GM12878 (cell line): ENCODE data around the gene CKB. TPM values are rescaled to one million over a fixed set of nuclear protein-coding genes. Genes with fewer than 3 reads are reported as not detected.

Source experiments
- ATAC-seq: fragments of 200-7000 bp; cut with Tn5 transposase; 3 replicates; pipeline ENCODE4 v1.9.1; 2020; ENCODE audit warnings: mild to moderate bottlenecking, moderate library complexity
- BruUV-seq: library from RNA; stranded (reverse); fragments of 400-500 nt; replicated peaks from 2 replicates; lab custom pipeline; 2021; lab: Mats Ljungman, UMichigan
- CTCF ChIA-PET: fragments of 300-600 bp; sonication (Branson Sonifier 250); formaldehyde crosslinking; extraction: SDS; loops from one replicate; lab custom pipeline; 2021; ENCODE audit warnings: inconsistent platforms; lab: Yijun Ruan, JAX
- POLR2A ChIA-PET: fragments of 350-600 bp; formaldehyde crosslinking; extraction: SDS; loops from one replicate; lab custom pipeline; 2021; ENCODE audit warnings: inconsistent platforms; lab: Charles Lee
- RAD21 ChIA-PET: fragments of 300-600 bp; sonication (Branson Sonifier 250); formaldehyde crosslinking; loops from one replicate; lab custom pipeline; 2023; ENCODE audit warnings: antibody characterized with exemption; ENCODE audit not compliant: unreplicated experiment; lab: Charles Lee
- SMC1A ChIA-PET: fragments of 300-600 bp; sonication (Branson Sonifier 250); formaldehyde crosslinking; loops from one replicate; lab custom pipeline; 2023; ENCODE audit not compliant: unreplicated experiment, uncharacterized antibody; lab: Charles Lee
- DNase-seq: peaks from one replicate; pipeline ENCODE4 v3.0.0-alpha.2; 2011; ENCODE audit warnings: low read depth, low spot score
- FAIRE-seq: peaks from 3 replicates; lab custom pipeline; 2011; peaks lifted over from hg19 to GRCh38; lab: Jason Lieb, UNC
- H2AFZ ChIP-seq: 2 replicates; pipeline ENCODE4 v1.6.0; 2011; ENCODE audit warnings: low read depth, low read length, control low read depth; ENCODE audit not compliant: control insufficient read depth
- H3K27ac ChIP-seq: 2 replicates; pipeline ENCODE4 v1.5.1; 2011; ENCODE audit warnings: control low read depth; ENCODE audit not compliant: control insufficient read depth, insufficient read depth
- H3K27me3 ChIP-seq, 2 experiments: replicated peaks in 1 of 2; 2 replicates each; pipeline versions ENCODE4 v1.6.0 to v1.6.1; 2011; ENCODE audit warnings: low read length in 1 of 2; ENCODE audit not compliant: control insufficient read depth in 2 of 2, insufficient read depth in 2 of 2
- H3K36me3 ChIP-seq, 2 experiments: 2 replicates each; pipeline ENCODE4 v1.5.1; 2011; ENCODE audit warnings: low read length in 1 of 2; ENCODE audit not compliant: control insufficient read depth in 2 of 2, insufficient read depth in 2 of 2
- H3K4me1 ChIP-seq: 2 replicates; pipeline ENCODE4 v1.6.1; 2011; ENCODE audit warnings: mild to moderate bottlenecking, low read length, moderate library complexity, mixed read lengths; ENCODE audit not compliant: control insufficient read depth, insufficient read depth
- H3K4me2 ChIP-seq: 2 replicates; pipeline ENCODE4 v1.6.0; 2011; ENCODE audit warnings: control low read depth; ENCODE audit not compliant: control insufficient read depth, insufficient read depth
- H3K4me3 ChIP-seq: fragments of 200-600 bp; sonication (generic); 2 replicates; pipeline ENCODE4 v1.5.1; 2016
- H3K79me2 ChIP-seq: 2 replicates; pipeline ENCODE4 v1.6.0; 2011; ENCODE audit warnings: low read length; ENCODE audit not compliant: control insufficient read depth, insufficient read depth
- H3K9ac ChIP-seq: 2 replicates; pipeline ENCODE4 v1.8.0; 2011; ENCODE audit warnings: low read length, control low read depth, mixed read lengths; ENCODE audit not compliant: control insufficient read depth, insufficient read depth
- H3K9me3 ChIP-seq: replicated peaks from 3 replicates; pipeline ENCODE4 v1.5.1; 2011; ENCODE audit warnings: mild to moderate bottlenecking, low read length; ENCODE audit not compliant: control insufficient read depth, insufficient read depth
- H4K20me1 ChIP-seq: 2 replicates; pipeline ENCODE4 v1.6.0; 2011; ENCODE audit not compliant: control insufficient read depth, insufficient read depth
- CREM ChIP-seq: IDR thresholded peaks from 2 replicates; pipeline ENCODE4 v1.6.1; 2014; ENCODE audit warnings: antibody characterized with exemption, low read depth
- MYB ChIP-seq: fragments of 150-350 bp; IDR thresholded peaks from 2 replicates; pipeline ENCODE4 v1.6.1; 2014; ENCODE audit warnings: mild to moderate bottlenecking, low read depth, low read length, borderline replicate concordance
- POLR2A ChIP-seq: IDR thresholded peaks from 2 replicates; pipeline ENCODE4 v1.6.1; 2011; ENCODE audit warnings: low read depth, mild to moderate bottlenecking, low read length
- POLR2AphosphoS5 ChIP-seq: IDR thresholded peaks from 2 replicates; pipeline ENCODE4 v1.6.1; 2011; ENCODE audit warnings: mild to moderate bottlenecking, low read length, inconsistent platforms
- WGBS: methylation state at CpG from one replicate; pipeline ENCODE4 v1.1.6; 2016; ENCODE audit warnings: low lambda C conversion rate; ENCODE audit not compliant: insufficient replicate concordance, insufficient coverage; ENCODE audit errors: missing lambda C conversion rate; 5-methylcytosine and 5-hydroxymethylcytosine counted together
- in situ Hi-C: fragments of 300-500 bp; cut with MboI; formaldehyde crosslinking; loops from 9 replicates; pipeline ENCODE4 v1.14.3; 2018; ENCODE audit warnings: mixed read lengths
- intact Hi-C: fragments of 100-400 bp; cut with micrococcal nuclease; formaldehyde crosslinking; loops from one replicate; pipeline ENCODE4 v1.14.2; 2022; ENCODE audit not compliant: unreplicated experiment
- polyA plus RNA-seq, 11 experiments: library from polyadenylated mRNA; depleted of rRNA in 4 of 11; unstranded in 6 of 11; stranded (reverse) in 5 of 11; fragments of >200 nt; fragmentation: Nextera tagmentation in 4 of 11; fragmentation: Illumina TruSeq in 1 of 11; extraction: Ambion mirVana in 4 of 11; extraction: Trizol in 1 of 11; gene quantifications; 1 replicate in 1 of 11; 2 replicates in 10 of 11; pipeline versions ENCODE4 v1.2.1 to v1.2.3, GENCODE V29; 2011 to 2016; ENCODE audit warnings: inconsistent platforms in 2 of 11, missing spikeins in 2 of 11, low read depth in 1 of 11
- total RNA-seq, 4 experiments: library from RNA; depleted of rRNA in 3 of 4; stranded (reverse); fragments of >200 nt in 3 of 4; fragmentation: Illumina TruSeq in 1 of 4; extraction: Trizol in 1 of 4; gene quantifications; 2 replicates each; pipeline versions ENCODE4 v1.2.1 to v1.2.3, GENCODE V29; 2013 to 2021

Gene CKB
- total and polyA plus RNA-seq, 10 of the 15 experiments (the other 5 are each of a cell fraction or from before 2014, with no cell fraction given), result 0.40 to 6.1 (median 2.3) TPM

GRCh38 chr14:103556946-103557758 is 34.5 kb upstream of the CKB start:
- ATAC-seq (no peak), DNase-seq (no peak), FAIRE-seq (no peak)
- Histone ChIP-seq H3K4me1 (peaks cover 6% of the 10 kb centered on the region), H3K79me2 (peaks cover 41% of the 10 kb centered on the region), H3K27ac (no peak overlapping the region), H3K4me3 (no peak overlapping the region), H4K20me1 (0 out of 2 replicates have a peak, but pooled peaks cover 6% of the 10 kb centered on the region), H3K36me3 (peaks cover 0 to 14% of the 10 kb centered on the region in 2 experiments; a peak in 3 of 4 replicates), H2AFZ (no peak overlapping the region), H3K27me3 (no peaks in the 10 kb centered on the region), H3K9me3 (no peaks in the 10 kb centered on the region), H3K4me2 (no peak overlapping the region), H3K9ac (no peak overlapping the region)
- RAD21 ChIA-PET, result interaction anchor here (0.6 kb wide), 1 partner anchor 368 kb away, joined by 3 read pairs; no protein-coding TSS in a partner anchor
- WGBS, result 85% methylated on average over 15 of the region's 15 CpGs
- SMC1A ChIA-PET, result interaction anchor here (1.0 to 1.3 kb wide), 3 partner anchors 17 to 47 kb away, joined by 3 read pairs; no protein-coding TSS in a partner anchor
- in situ Hi-C loops (loop anchor here (5.0 kb wide), 1 partner anchor 40 kb away; no protein-coding TSS in a partner anchor), intact Hi-C loops (no loop called here)
- CTCF ChIA-PET, result interaction anchor here (0.6 to 2.2 kb wide), 8 partner anchors 10 to 57 kb away, joined by 3 to 13 read pairs (median 4); no protein-coding TSS in a partner anchor
- BruUV-seq, result no TSS peak
- TF ChIP-seq POLR2AphosphoS5, result 0 out of 2 replicates have a peak, but pooled peaks have one; percentile 26
- no peak for TF ChIP-seq MYB
- POLR2A ChIA-PET, result interaction anchor here (0.6 to 1.0 kb wide), 2 partner anchors 84 to 1195 kb away, joined by 3 read pairs; partner anchors contain the start of genes CINP and TECPR2

DNA sequence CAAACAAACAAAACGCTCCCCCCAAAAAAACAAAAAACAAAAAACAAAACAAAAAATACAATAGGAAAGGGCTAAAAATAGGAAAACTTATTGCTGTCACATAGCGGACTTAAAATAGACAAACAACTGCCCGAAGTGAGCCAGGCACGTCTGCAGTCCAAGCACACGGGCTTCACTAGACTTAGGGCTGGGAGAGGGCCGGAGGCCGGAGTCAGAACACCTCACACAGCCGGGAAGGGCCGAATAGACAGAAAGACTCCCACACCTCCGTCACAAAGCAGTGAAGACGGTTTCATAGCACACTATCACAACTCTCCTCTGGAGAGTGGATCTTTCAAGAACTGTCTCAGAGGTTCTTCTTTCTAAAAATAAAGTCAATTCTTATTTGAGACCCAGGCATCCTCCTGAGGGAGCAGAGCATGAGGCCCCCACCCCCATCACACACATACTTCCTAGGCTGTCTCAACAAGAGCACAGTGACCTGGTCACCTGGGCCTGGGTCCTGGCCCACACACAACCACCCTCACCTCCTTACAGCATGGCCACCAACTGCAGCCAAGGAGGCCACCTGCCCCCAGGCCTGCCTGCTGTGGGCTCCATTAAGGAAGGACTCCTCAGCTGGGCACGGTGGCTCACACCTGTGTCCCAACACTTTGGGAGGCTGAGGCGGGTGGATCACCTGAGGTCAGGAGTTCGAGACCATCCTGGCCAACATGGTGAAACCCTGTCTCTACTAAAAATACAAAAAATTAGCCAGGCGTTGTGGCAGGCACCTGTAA is 33.1 kb upstream of the CKB start:
- Histone ChIP-seq H3K4me3 (no peak overlapping the region), H3K9ac (no peak overlapping the region), H3K27me3 (no peaks in the 10 kb centered on the region), H3K4me1 (peaks cover 5% of the 10 kb centered on the region), H3K9me3 (no peaks in the 10 kb centered on the region), H2AFZ (no peak overlapping the region), H3K36me3 (peaks cover 0 to 14% of the 10 kb centered on the region in 2 experiments; a peak in 3 of 4 replicates), H3K4me2 (no peak overlapping the region), H3K79me2 (peaks cover 27% of the 10 kb centered on the region), H4K20me1 (0 out of 2 replicates have a peak, but pooled peaks cover 6% of the 10 kb centered on the region), H3K27ac (no peak overlapping the region)
- ChIA-PET CTCF (interaction anchor here (1.5 kb wide), 1 partner anchor 15 kb away, joined by 6 read pairs; no protein-coding TSS in a partner anchor), SMC1A (no interaction called here), POLR2A (interaction anchor here (0.7 kb wide), 1 partner anchor 97 kb away, joined by 3 read pairs; no protein-coding TSS in a partner anchor), RAD21 (no interaction called here)
- FAIRE-seq (no peak), ATAC-seq (no peak), DNase-seq (no peak)
- TF ChIP-seq CREM (no peak), POLR2A (peak; percentile 49)
- in situ Hi-C loops (loop anchor here (5.0 kb wide), 1 partner anchor 38 kb away; no protein-coding TSS in a partner anchor), intact Hi-C loops (no loop called here)
- BruUV-seq, result no TSS peak
- WGBS, result 89% methylated on average over 15 of the region's 15 CpGs
